Keratinocyte (primary cell): ENCODE results near the gene ZNRD2. TPM values are rescaled to one million over a fixed set of nuclear protein-coding genes. Genes with fewer than 3 reads are reported as not detected.

Experiments used
- DNase-seq: peaks from one replicate; pipeline ENCODE4 v3.0.0-alpha.2; 2011; ENCODE audit warnings: low read depth, missing footprints, low spot score
- FAIRE-seq: peaks from 2 replicates; lab custom pipeline; 2011; peaks lifted over from hg19 to GRCh38; lab: Jason Lieb, UNC
- H2AFZ ChIP-seq: 2 replicates; pipeline ENCODE4 v1.6.0; 2012; ENCODE audit warnings: low read length, control low read depth, inconsistent platforms; ENCODE audit not compliant: control insufficient read depth
- H3K27ac ChIP-seq: 2 replicates; pipeline ENCODE4 v1.5.1; 2011; ENCODE audit warnings: low read length; ENCODE audit not compliant: control insufficient read depth, insufficient read depth
- H3K27me3 ChIP-seq: 3 replicates; pipeline ENCODE4 v1.6.0; 2011; ENCODE audit warnings: low read length; ENCODE audit not compliant: control insufficient read depth, insufficient read depth; ENCODE audit errors: extremely low read depth
- H3K36me3 ChIP-seq, 2 experiments: 2 replicates in 1 of 2; 3 replicates in 1 of 2; pipeline ENCODE4 v1.5.1; 2011; ENCODE audit warnings: low read length in 2 of 2, mild to moderate bottlenecking in 1 of 2; ENCODE audit not compliant: control insufficient read depth in 2 of 2, insufficient read depth in 2 of 2; ENCODE audit errors: extremely low read depth in 1 of 2
- H3K4me1 ChIP-seq: 3 replicates; pipeline ENCODE4 v1.5.1; 2011; ENCODE audit warnings: low read length; ENCODE audit not compliant: control insufficient read depth, insufficient read depth; ENCODE audit errors: extremely low read depth
- H3K4me2 ChIP-seq: 3 replicates; pipeline ENCODE4 v1.6.0; 2011; ENCODE audit warnings: low read depth, low read length; ENCODE audit not compliant: control insufficient read depth, insufficient read depth; ENCODE audit errors: extremely low read depth
- H3K4me3 ChIP-seq, 3 experiments: fragments of 200-600 bp in 1 of 3; sonication (generic) in 1 of 3; 2 replicates in 2 of 3; 3 replicates in 1 of 3; pipeline ENCODE4 v1.5.1; 2011 to 2016; ENCODE audit warnings: low read length in 3 of 3, mild to moderate bottlenecking in 3 of 3, control low read depth in 2 of 3, inconsistent platforms in 1 of 3, low read depth in 1 of 3, mixed read lengths in 1 of 3, mixed run types in 1 of 3, moderate library complexity in 1 of 3; ENCODE audit not compliant: control insufficient read depth in 2 of 3, insufficient read depth in 2 of 3; ENCODE audit errors: extremely low read depth in 1 of 3
- H3K79me2 ChIP-seq: 2 replicates; pipeline ENCODE4 v1.6.0; 2012; ENCODE audit warnings: low read length; ENCODE audit not compliant: control insufficient read depth, insufficient read depth
- H3K9ac ChIP-seq: 3 replicates; pipeline ENCODE4 v1.6.0; 2011; ENCODE audit warnings: low read length; ENCODE audit not compliant: control insufficient read depth, insufficient read depth; ENCODE audit errors: extremely low read depth
- H3K9me1 ChIP-seq: 3 replicates; pipeline ENCODE4 v1.6.0; 2011; ENCODE audit warnings: low read length; ENCODE audit not compliant: control insufficient read depth, insufficient read depth; ENCODE audit errors: extremely low read depth
- H3K9me3 ChIP-seq: 2 replicates; pipeline ENCODE4 v1.5.1; 2012; ENCODE audit warnings: low read depth, low read length; ENCODE audit not compliant: control insufficient read depth
- H4K20me1 ChIP-seq: 3 replicates; pipeline ENCODE4 v1.6.0; 2011; ENCODE audit warnings: low read length; ENCODE audit not compliant: control insufficient read depth, insufficient read depth; ENCODE audit errors: extremely low read depth
- CTCF ChIP-seq, 3 experiments: IDR thresholded peaks in 1 of 3; conservative IDR thresholded peaks in 1 of 3; optimal IDR thresholded peaks in 1 of 3; 2 replicates in 2 of 3; 3 replicates in 1 of 3; pipeline versions ENCODE3 to v1.5.1; 2011; ENCODE audit warnings: low read length in 3 of 3, mild to moderate bottlenecking in 3 of 3, moderate library complexity in 2 of 3, control low read depth in 1 of 3, inconsistent platforms in 1 of 3; ENCODE audit not compliant: insufficient read depth in 2 of 3; ENCODE audit errors: extremely low read depth in 1 of 3
- EZH2 ChIP-seq: IDR thresholded peaks from one replicate; pipeline ENCODE4 v1.6.1; 2012; ENCODE audit warnings: inconsistent platforms, mild to moderate bottlenecking, low read length, moderate library complexity
- dilution Hi-C: fragments of 300-500 bp; cut with MboI; formaldehyde crosslinking; loops from one replicate; pipeline ENCODE4 v1.7.0; 2020; ENCODE audit warnings: low sequenced_read_pairs; ENCODE audit not compliant: extremely low pct_ligation_motif_present
- polyA plus RNA-seq, 5 experiments: library from polyadenylated mRNA; depleted of rRNA in 3 of 5; stranded (reverse) in 3 of 5; stranded (forward) in 1 of 5; unstranded in 1 of 5; fragments of >200 nt; gene quantifications; 1 replicate in 1 of 5; 2 replicates in 3 of 5; 3 replicates in 1 of 5; pipeline versions ENCODE4 v1.2.1 to v1.2.3, GENCODE V29; 2011 to 2012; ENCODE audit warnings: missing spikeins in 2 of 5, low read depth in 1 of 5, low replicate concordance in 1 of 5

ZNRD2 gene
- polyA plus RNA-seq, 1 donor (not counting 4 experiments of a cell fraction or from before 2014, with no cell fraction given): 33.6 TPM

GRCh38 chr11:65599216-65599954, 29.1 kb downstream of the ZNRD2 start:
- dilution Hi-C loops: no loop called here
- no peak for TF ChIP-seq CTCF (optimal IDR thresholded peaks at IDR 0.05 in 1 of 3, IDR thresholded peaks at IDR 0.05 in 1 of 3, conservative IDR thresholded peaks at IDR 0.05 in 1 of 3; ENCODE audit: extremely low read depth in 1 of 3, insufficient read depth in 2 of 3, low read length in 3 of 3)
- TF ChIP-seq EZH2: no peak
- H3K9me1 ChIP-seq: no peaks in the 10 kb centered on the region
- H3K27me3 ChIP-seq: no peaks in the 10 kb centered on the region
- H3K27ac ChIP-seq: no peak overlapping the region
- no peak overlapping the region for H3K4me2 ChIP-seq
- H2AFZ ChIP-seq: no peak overlapping the region
- FAIRE-seq: no peak
- H4K20me1 ChIP-seq: no peaks in the 10 kb centered on the region
- no peaks in the 10 kb centered on the region for H3K79me2 ChIP-seq
- no peak overlapping the region for H3K4me3 ChIP-seq
- no peak overlapping the region for H3K9ac ChIP-seq
- no peaks in the 10 kb centered on the region for H3K9me3 ChIP-seq
- DNase-seq: no peak
- peaks cover 3 to 14% of the 10 kb centered on the region in 2 experiments for H3K36me3 ChIP-seq
- peaks cover 4% of the 10 kb centered on the region for H3K4me1 ChIP-seq

- FAIRE-seq (no peak), DNase-seq (no peak)
- no peak overlapping the region for H3K27ac ChIP-seq
- dilution Hi-C loops: no loop called here
- TF ChIP-seq CTCF (optimal IDR thresholded peaks at IDR 0.05 in 1 of 3, IDR thresholded peaks at IDR 0.05 in 1 of 3, conservative IDR thresholded peaks at IDR 0.05 in 1 of 3; ENCODE audit: extremely low read depth in 1 of 3, insufficient read depth in 2 of 3, low read length in 3 of 3) (no peak), EZH2 (no peak)
- no peaks in the 10 kb centered on the region for H4K20me1 ChIP-seq
- H3K79me2 ChIP-seq: no peaks in the 10 kb centered on the region
- H3K36me3 ChIP-seq: peaks cover 5 to 17% of the 10 kb centered on the region in 2 experiments
- peaks cover 4% of the 10 kb centered on the region for H3K4me1 ChIP-seq
- H2AFZ ChIP-seq: no peak overlapping the region
- H3K9ac ChIP-seq: no peak overlapping the region
- no peak overlapping the region for H3K4me2 ChIP-seq
- no peaks in the 10 kb centered on the region for H3K9me1 ChIP-seq
- no peak overlapping the region for H3K4me3 ChIP-seq
- H3K27me3 ChIP-seq: no peaks in the 10 kb centered on the region
- H3K9me3 ChIP-seq: no peaks in the 10 kb centered on the region
These were observed 29.6 kb downstream of the ZNRD2 start for GRCh38 chr11:65599955-65600246.
